ENCODE measurements around the gene SLC26A6. TPM values are rescaled to one million over a fixed set of nuclear protein-coding genes. Genes with fewer than 3 reads are reported as not detected.

SLC26A6 gene
- total and polyA plus RNA-seq, 2 donors from 2014 or later, result 15.4 to 20.6 TPM

GRCh38 chr3:48680811-48681540, 45.7 kb upstream of the SLC26A6 start:
- FAIRE-seq, result no peak
- H3K27me3 ChIP-seq (ENCODE audit: control insufficient read depth, insufficient read depth, low read length), result no peaks in the 10 kb centered on the region
- intact Hi-C loops (cut with DNase I), result no loop called here
- peaks cover 0 to 31% (median 20%) of the 10 kb centered on the region in 3 donors for H3K36me3 ChIP-seq (ENCODE audit: control insufficient read depth in 2 of 3, insufficient read depth in 3 of 3, low read length in 3 of 3)
- no peak overlapping the region for H3K27ac ChIP-seq (ENCODE audit: low read depth in 2 of 2, low read length in 2 of 2)
- H3K4me3 ChIP-seq (ENCODE audit: low read length in 3 of 3), result no peak overlapping the region
- no peak overlapping the region for H3K9ac ChIP-seq (ENCODE audit: low read length in 3 of 3)
- H3K9me3 ChIP-seq (ENCODE audit: control insufficient read depth in 2 of 3, insufficient read depth in 1 of 3, low read length in 3 of 3), result no peaks in the 10 kb centered on the region
- no peak for DNase-seq
- H3K4me1 ChIP-seq (ENCODE audit: control insufficient read depth in 2 of 3, insufficient read depth in 2 of 3, low read depth in 1 of 3, low read length in 3 of 3), result peaks cover 0 to 18% (median 8%) of the 10 kb centered on the region in 3 donors
- no peak for TF ChIP-seq CTCF (IDR thresholded peaks at IDR 0.05; ENCODE audit: borderline replicate concordance, extremely low read depth, insufficient read depth)

- DNase-seq (no peak), FAIRE-seq (no peak)
- intact Hi-C loops (cut with DNase I), result no loop called here
- Histone ChIP-seq H3K36me3 (ENCODE audit: control insufficient read depth in 2 of 3, insufficient read depth in 3 of 3, low read length in 3 of 3) (peaks cover 0 to 33% (median 22%) of the 10 kb centered on the region in 3 donors), H3K9me3 (ENCODE audit: control insufficient read depth in 2 of 3, insufficient read depth in 1 of 3, low read length in 3 of 3) (no peaks in the 10 kb centered on the region), H3K4me3 (ENCODE audit: low read length in 3 of 3) (no peak overlapping the region), H3K27ac (ENCODE audit: low read depth in 2 of 2, low read length in 2 of 2) (no peak overlapping the region), H3K9ac (ENCODE audit: low read length in 3 of 3) (no peak overlapping the region), H3K27me3 (ENCODE audit: control insufficient read depth, insufficient read depth, low read length) (no peaks in the 10 kb centered on the region), H3K4me1 (ENCODE audit: control insufficient read depth in 2 of 3, insufficient read depth in 2 of 3, low read depth in 1 of 3, low read length in 3 of 3) (peaks cover 0 to 17% (median 6%) of the 10 kb centered on the region in 3 donors)
- TF ChIP-seq CTCF (IDR thresholded peaks at IDR 0.05; ENCODE audit: borderline replicate concordance, extremely low read depth, insufficient read depth), result no peak
Measured at GRCh38 chr3:48679411-48680391, 44.4 kb upstream of the SLC26A6 start.

GRCh38 chr3:48678566-48679380, 43.5 kb upstream of the SLC26A6 start:
- DNase-seq (no peak), FAIRE-seq (no peak)
- no peak overlapping the region for H3K4me3 ChIP-seq (ENCODE audit: low read length in 3 of 3)
- no peak overlapping the region for H3K27ac ChIP-seq (ENCODE audit: low read depth in 2 of 2, low read length in 2 of 2)
- intact Hi-C loops (cut with DNase I), result no loop called here
- H3K36me3 ChIP-seq (ENCODE audit: control insufficient read depth in 2 of 3, insufficient read depth in 3 of 3, low read length in 3 of 3), result peaks cover 0 to 33% (median 22%) of the 10 kb centered on the region in 3 donors
- no peak overlapping the region for H3K9ac ChIP-seq (ENCODE audit: low read length in 3 of 3)
- TF ChIP-seq CTCF (IDR thresholded peaks at IDR 0.05; ENCODE audit: borderline replicate concordance, extremely low read depth, insufficient read depth), result no peak
- H3K27me3 ChIP-seq (ENCODE audit: control insufficient read depth, insufficient read depth, low read length), result no peaks in the 10 kb centered on the region
- peaks cover 0 to 8% (median 0%) of the 10 kb centered on the region in 3 donors for H3K4me1 ChIP-seq (ENCODE audit: control insufficient read depth in 2 of 3, insufficient read depth in 2 of 3, low read depth in 1 of 3, low read length in 3 of 3)
- no peaks in the 10 kb centered on the region for H3K9me3 ChIP-seq (ENCODE audit: control insufficient read depth in 2 of 3, insufficient read depth in 1 of 3, low read length in 3 of 3)

All from kidney (tissue), 14 donors.